ENCODE data around the gene RIC3.

Gene RIC3

GRCh38 chr11:8168485-8169257, at the start of gene RIC3:
Gene RIC3 (minus strand): TSS chr11:8169025. CDS start chr11:8168989, 36 bp downstream.
- DNase-seq, result peak; percentile 81

- DNase-seq, result no peak
Measured at GRCh38 chr11:8218409-8218808, 49.6 kb upstream of the RIC3 start.

- no peak for DNase-seq
Measured at GRCh38 chr11:8217926-8218325, 49.1 kb upstream of the RIC3 start.

- no peak for DNase-seq
Measured at GRCh38 chr11:8217136-8217535, 48.3 kb upstream of the RIC3 start.

GRCh38 chr11:8213376-8213775, 44.6 kb upstream of the RIC3 start:
- no peak for DNase-seq

GRCh38 chr11:8209208-8209807, 40.5 kb upstream of the RIC3 start:
- peak; percentile 3 for DNase-seq

GRCh38 chr11:8207080-8208000, 38.5 kb upstream of the RIC3 start:
- DNase-seq, result no peak

- peak; percentile 93 for DNase-seq
Measured at GRCh38 chr11:8206251-8207079, 37.6 kb upstream of the RIC3 start.

- no peak for DNase-seq
Measured at GRCh38 chr11:8205566-8205965, 36.7 kb upstream of the RIC3 start.

GRCh38 chr11:8204596-8204995, 35.8 kb upstream of the RIC3 start:
- no peak for DNase-seq

- DNase-seq, result no peak
Measured at GRCh38 chr11:8204025-8204424, 35.2 kb upstream of the RIC3 start.

- DNase-seq, result no peak
Measured at GRCh38 chr11:8203414-8203715, 34.5 kb upstream of the RIC3 start.

- DNase-seq, result no peak
Measured at GRCh38 chr11:8202516-8203413, 33.9 kb upstream of the RIC3 start.

- DNase-seq, result peak; percentile 34
Measured at GRCh38 chr11:8201644-8202365, 33.0 kb upstream of the RIC3 start.

- DNase-seq, result no peak
Measured at GRCh38 chr11:8199676-8200075, 30.9 kb upstream of the RIC3 start.

- no peak for DNase-seq
Measured at GRCh38 chr11:8196749-8197148, 27.9 kb upstream of the RIC3 start.

- no peak for DNase-seq
Measured at GRCh38 chr11:8194956-8195355, 26.1 kb upstream of the RIC3 start.

GRCh38 chr11:8192896-8193209, 24.0 kb upstream of the RIC3 start:
- DNase-seq, result no peak

- peak; percentile 77 for DNase-seq
Measured at GRCh38 chr11:8192016-8192895, 23.4 kb upstream of the RIC3 start.

GRCh38 chr11:8190431-8190830, 21.6 kb upstream of the RIC3 start:
- no peak for DNase-seq
